Coronary artery (tissue), 2 donors: ENCODE data around the gene TAF11L6.
"Not testable (repeated sequence)": the region's sequence is repeated elsewhere in the genome, so short reads cannot be mapped to it uniquely, and the experiment has no call there.

ENCODE experiments used
- DNase-seq: peaks from one replicate; pipeline ENCODE4 v3.0.0-alpha.2; 2017; ENCODE audit warnings: low spot score
- H3K27ac ChIP-seq, 2 donors: fragments of 200-600 bp; sonication (generic); one replicate each; pipeline ENCODE4 v1.5.1; 2016 to 2019
- H3K4me3 ChIP-seq: fragments of 200-600 bp; sonication (generic); 2 replicates; pipeline ENCODE4 v1.5.1; 2016; ENCODE audit warnings: mild to moderate bottlenecking, moderate library complexity
- TF ChIP-seq, protein P1 (sequence below): fragments of 200-600 bp; sonication (generic); IDR thresholded peaks from one replicate; pipeline ENCODE4 v1.5.1; 2019; ENCODE audit warnings: antibody characterized with exemption

Gene TAF11L6

DNA sequence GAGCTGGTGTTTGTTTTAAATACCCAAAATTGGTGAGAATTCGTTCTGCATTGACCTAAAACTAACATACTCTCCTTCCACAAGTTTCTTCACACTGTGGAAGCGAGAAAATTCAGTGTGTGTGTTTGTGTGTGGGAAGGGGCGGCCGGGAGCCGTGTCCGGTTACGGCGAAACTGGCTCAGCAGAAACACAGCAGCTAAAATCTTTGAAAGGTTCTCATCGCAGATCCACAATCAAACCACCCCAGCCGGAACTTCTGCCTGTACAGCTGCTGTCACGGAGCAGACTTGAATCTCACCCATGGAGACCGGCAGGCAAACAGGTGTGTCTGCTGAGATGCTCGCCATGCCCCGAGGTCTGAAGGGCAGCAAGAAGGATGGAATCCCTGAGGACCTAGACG lies at the start of gene TAF11L6:
Gene TAF11L6, plus strand, starts transcription at position 301 of the 400 bp plus-strand sequence.
- not testable (repeated sequence) for H3K27ac ChIP-seq, DNase-seq, H3K4me3 ChIP-seq

DNA sequence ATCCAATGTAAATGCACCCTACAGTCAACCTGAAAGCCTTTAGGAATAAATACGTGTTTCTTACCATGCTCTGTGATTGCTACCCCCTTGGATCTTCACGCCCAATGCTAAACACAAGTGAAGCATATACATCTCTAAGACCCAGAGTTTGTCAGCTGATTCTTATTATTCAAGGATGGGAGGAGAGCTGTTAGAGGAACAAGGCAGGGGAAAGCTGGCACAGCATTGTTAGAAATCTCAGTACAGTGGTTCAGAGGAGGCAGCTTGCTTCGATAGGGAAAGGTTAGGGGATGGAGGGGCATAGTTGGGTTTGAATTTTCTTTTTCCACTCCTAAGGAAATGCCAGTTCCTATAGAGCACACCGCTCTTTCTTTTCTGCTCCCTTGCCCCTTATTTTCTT lies 47.1 kb upstream of the TAF11L6 start:
- Histone ChIP-seq H3K4me3 (no peak overlapping the region), H3K27ac (no peak overlapping the region)
- TF ChIP-seq, protein P1, sequence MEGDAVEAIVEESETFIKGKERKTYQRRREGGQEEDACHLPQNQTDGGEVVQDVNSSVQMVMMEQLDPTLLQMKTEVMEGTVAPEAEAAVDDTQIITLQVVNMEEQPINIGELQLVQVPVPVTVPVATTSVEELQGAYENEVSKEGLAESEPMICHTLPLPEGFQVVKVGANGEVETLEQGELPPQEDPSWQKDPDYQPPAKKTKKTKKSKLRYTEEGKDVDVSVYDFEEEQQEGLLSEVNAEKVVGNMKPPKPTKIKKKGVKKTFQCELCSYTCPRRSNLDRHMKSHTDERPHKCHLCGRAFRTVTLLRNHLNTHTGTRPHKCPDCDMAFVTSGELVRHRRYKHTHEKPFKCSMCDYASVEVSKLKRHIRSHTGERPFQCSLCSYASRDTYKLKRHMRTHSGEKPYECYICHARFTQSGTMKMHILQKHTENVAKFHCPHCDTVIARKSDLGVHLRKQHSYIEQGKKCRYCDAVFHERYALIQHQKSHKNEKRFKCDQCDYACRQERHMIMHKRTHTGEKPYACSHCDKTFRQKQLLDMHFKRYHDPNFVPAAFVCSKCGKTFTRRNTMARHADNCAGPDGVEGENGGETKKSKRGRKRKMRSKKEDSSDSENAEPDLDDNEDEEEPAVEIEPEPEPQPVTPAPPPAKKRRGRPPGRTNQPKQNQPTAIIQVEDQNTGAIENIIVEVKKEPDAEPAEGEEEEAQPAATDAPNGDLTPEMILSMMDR, result no peak
- no peak for DNase-seq

GRCh38 chr5:17482790-17483189 lies 45.7 kb upstream of the TAF11L6 start:
- Histone ChIP-seq H3K4me3 (no peak overlapping the region), H3K27ac (no peak overlapping the region)
- DNase-seq, result no peak
- TF ChIP-seq, protein P1, result no peak

DNA sequence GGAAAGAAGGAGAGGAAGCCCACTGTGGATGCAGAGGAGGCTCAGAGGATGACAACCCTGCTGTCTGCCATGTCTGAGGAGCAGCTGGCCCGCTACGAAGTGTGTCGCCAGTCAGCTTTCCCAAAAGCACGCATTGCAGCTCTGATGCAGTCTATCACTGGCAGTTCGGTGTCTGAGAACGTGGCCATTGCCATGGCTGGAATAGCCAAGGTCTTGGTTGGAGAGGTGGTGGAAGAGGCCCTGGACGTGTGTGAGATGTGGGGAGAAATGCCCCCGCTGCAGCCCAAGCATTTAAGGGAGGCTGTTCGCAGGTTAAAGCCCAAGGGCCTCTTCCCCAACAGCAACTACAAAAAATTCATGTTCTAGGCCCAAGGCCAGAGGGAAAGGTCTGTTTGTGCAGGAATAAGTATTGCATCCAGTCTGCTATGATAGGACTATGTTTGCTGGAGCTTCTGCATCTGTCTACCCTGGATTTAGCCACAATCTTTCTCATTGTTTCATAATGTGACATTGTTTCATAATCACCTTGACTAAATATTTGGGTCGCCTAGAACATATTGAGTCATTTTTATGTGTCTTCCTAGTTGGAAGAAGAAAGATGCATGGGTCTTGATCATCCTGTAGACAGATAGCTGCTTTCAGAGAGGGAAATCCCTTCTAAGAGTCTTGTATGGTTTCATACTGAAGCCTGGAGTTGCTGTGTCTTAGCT lies 41.9 kb upstream of the TAF11L6 start:
- DNase-seq, H3K27ac ChIP-seq, H3K4me3 ChIP-seq: not testable (repeated sequence)

DNA sequence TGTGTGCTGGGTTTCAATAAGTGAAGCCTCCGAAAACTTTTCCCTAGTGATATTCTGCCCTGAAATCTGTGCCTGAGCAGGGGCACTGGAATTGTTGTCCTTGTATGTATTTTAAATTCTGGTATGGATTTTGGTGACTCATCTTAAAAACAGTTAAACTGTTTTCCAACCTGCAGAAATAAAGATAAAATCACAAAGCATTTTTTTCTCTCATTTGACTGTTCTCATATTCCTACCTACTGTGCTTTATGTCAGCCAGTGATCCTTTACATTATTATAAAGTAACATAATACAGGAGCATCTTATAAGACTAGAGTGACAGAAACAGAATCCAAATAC lies 41.3 kb upstream of the TAF11L6 start:
- DNase-seq, result no peak
- H3K27ac ChIP-seq, result no peak overlapping the region
- no peak overlapping the region for H3K4me3 ChIP-seq
- TF ChIP-seq, protein P1, result no peak

- not testable (repeated sequence) for DNase-seq, H3K4me3 ChIP-seq
These were observed 37.2 kb upstream of the TAF11L6 start for GRCh38 chr5:17491257-17491656.

DNA sequence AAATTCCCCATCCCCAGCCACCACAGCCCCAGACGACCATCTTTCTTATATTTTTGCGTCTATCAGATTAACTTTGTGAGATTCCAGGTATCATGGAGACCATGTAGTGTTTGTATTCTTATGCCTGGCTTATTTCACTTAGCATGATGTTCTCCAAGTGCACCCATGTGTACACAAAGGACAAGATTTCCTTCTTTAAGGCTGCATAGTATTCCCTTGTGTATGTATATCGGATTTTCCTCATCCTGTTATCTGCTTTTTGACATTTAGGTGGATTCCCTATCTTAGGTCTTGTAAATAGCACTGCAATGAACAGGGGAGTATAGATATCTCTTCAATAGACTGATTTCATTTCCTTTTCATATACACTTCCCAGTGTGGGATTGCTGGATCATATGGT lies 35.7 kb upstream of the TAF11L6 start:
- no peak for DNase-seq
- TF ChIP-seq, protein P1, result no peak

More at GRCh38 chr5:17491257-17491656, 37.2 kb upstream of the TAF11L6 start:
- H3K27ac ChIP-seq, result not testable (repeated sequence)

GRCh38 chr5:17497446-17497845 lies 31.0 kb upstream of the TAF11L6 start:
- Histone ChIP-seq H3K4me3 (no peak overlapping the region), H3K27ac (no peak overlapping the region)
- TF ChIP-seq, protein P1, result no peak
- no peak for DNase-seq

More for the DNA sequence above, 35.7 kb upstream of the TAF11L6 start:
- H3K27ac ChIP-seq, result no peak overlapping the region
- H3K4me3 ChIP-seq, result no peak overlapping the region

DNA sequence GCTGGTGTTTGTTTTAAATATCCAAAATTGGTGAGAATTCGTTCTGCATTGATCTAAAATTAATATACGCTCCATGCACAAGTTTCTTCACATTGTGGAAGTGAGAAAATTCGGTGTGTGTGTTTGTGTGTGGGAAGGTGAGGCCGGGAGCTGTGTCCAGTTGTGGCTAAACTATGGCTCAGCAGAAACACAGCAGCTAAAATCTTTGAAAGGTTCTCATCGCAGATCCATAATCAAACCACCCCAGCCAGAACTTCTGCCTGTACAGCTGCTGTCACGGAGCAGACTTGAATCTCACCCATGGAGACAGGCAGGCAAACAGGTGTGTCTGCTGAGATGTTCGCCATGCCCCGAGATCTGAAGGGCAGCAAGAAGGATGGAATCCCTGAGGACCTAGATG lies 30.5 kb upstream of the TAF11L6 start, which contains the start of gene TAF11L2:
Gene TAF11L2, plus strand, starts transcription at position 301 of the 400 bp plus-strand sequence.
- not testable (repeated sequence) for H3K4me3 ChIP-seq, H3K27ac ChIP-seq, DNase-seq
